NCI-H146 (cell line): Measurements from ENCODE around the gene DHRS7C.
"Not testable (repeated sequence)": the region's sequence is repeated elsewhere in the genome, so short reads cannot be mapped to it uniquely, and the experiment has no call there.

Experiments
- DNase-seq: peaks from one replicate; lab custom pipeline; 2025; lab: John Stamatoyannopoulos, UW

DHRS7C gene

GRCh38 chr17:9810100-9810949 is 18.9 kb upstream of the DHRS7C start:
- no peak for DNase-seq

- DNase-seq, result no peak
Measured at GRCh38 chr17:9809409-9809808, 18.0 kb upstream of the DHRS7C start.

- no peak for DNase-seq
Measured at GRCh38 chr17:9806699-9807098, 15.3 kb upstream of the DHRS7C start.

GRCh38 chr17:9805769-9806168 is 14.4 kb upstream of the DHRS7C start:
- no peak for DNase-seq

GRCh38 chr17:9802697-9803096 is 11.3 kb upstream of the DHRS7C start:
- DNase-seq, result no peak

GRCh38 chr17:9802294-9802693 is 10.9 kb upstream of the DHRS7C start:
- DNase-seq, result no peak

- no peak for DNase-seq
Measured at GRCh38 chr17:9801505-9801904, 10.1 kb upstream of the DHRS7C start.

GRCh38 chr17:9798724-9799123 is 7.3 kb upstream of the DHRS7C start:
- no peak for DNase-seq

GRCh38 chr17:9798008-9798407 is 6.6 kb upstream of the DHRS7C start:
- no peak for DNase-seq

- DNase-seq, result no peak
Measured at GRCh38 chr17:9792181-9792840, 919 bp upstream of the DHRS7C start.

GRCh38 chr17:9790316-9790715 is 1.1 kb downstream of the DHRS7C start:
- no peak for DNase-seq

GRCh38 chr17:9788601-9789000 is 2.8 kb downstream of the DHRS7C start:
- no peak for DNase-seq

GRCh38 chr17:9784544-9784943 is 6.8 kb downstream of the DHRS7C start:
- no peak for DNase-seq

GRCh38 chr17:9783465-9783864 is 7.9 kb downstream of the DHRS7C start:
- DNase-seq, result not testable (repeated sequence)

GRCh38 chr17:9783050-9783449 is 8.3 kb downstream of the DHRS7C start:
- no peak for DNase-seq

- DNase-seq, result no peak
Measured at GRCh38 chr17:9780552-9780951, 10.8 kb downstream of the DHRS7C start.

- DNase-seq, result no peak
Measured at GRCh38 chr17:9776911-9777310, 14.5 kb downstream of the DHRS7C start.

- no peak for DNase-seq
Measured at GRCh38 chr17:9772658-9773057, 18.7 kb downstream of the DHRS7C start.

- no peak for DNase-seq
Measured at GRCh38 chr17:9771465-9771864, 19.9 kb downstream of the DHRS7C start.

- DNase-seq, result no peak
Measured at GRCh38 chr17:9769036-9769695, 22.2 kb downstream of the DHRS7C start.

- DNase-seq, result peak; percentile 17
Measured at GRCh38 chr17:9768381-9768934, 22.9 kb downstream of the DHRS7C start.

- DNase-seq, result no peak
Measured at GRCh38 chr17:9767432-9767991, 23.9 kb downstream of the DHRS7C start.
